ENCODE results near the gene NAV1.

GRCh38 chr1:201568265-201568664, 29.3 kb downstream of the NAV1 start:
- no peak for TF ChIP-seq CTCF (IDR thresholded peaks at IDR 0.05)
- TF ChIP-seq POLR2A (IDR thresholded peaks at IDR 0.05), result no peak
